Measurements from ENCODE around the gene PALLD.

Gene PALLD

DNA sequence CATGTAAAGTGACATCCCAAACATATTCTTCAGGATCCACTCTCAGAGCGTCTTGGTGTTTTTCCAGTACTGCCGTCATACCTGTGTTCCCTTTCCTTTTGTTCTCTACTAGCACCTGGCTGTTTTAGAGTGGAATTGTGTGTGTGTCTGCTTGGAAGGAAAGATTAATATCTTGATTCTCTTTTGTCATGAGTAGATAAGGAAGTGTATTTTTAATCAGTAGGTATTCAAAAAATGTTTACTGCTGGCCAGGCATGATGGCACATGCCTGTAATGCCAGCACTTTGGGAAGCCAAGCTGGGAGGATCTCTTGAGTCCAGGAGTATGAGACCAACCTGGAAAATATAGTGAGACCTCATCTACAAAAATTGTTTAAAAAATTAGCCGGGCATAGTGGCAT lies 314.4 kb downstream of the PALLD start:
- DNase-seq, result no peak

GRCh38 chr4:168811786-168812651 lies 315.2 kb downstream of the PALLD start:
- no peak for DNase-seq

DNA sequence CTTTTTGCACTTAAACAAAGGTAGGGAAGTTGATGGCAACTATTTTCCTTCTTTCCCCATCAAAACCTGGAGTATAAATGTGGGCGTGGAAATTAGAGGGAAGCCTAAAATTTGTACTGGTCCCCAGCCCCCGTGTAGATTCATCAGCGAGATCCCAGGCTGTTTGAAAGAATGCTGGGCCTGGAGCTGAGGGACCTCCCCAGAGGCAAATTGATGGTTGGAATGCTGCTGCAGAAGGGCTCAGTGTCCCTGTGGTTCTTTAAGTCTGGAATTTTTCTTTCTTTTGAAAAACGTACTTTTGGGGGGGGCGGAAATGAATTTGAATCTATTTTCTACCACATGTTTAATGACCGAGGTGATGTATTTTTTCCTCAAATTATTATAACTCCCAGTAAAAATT lies 316.0 kb downstream of the PALLD start:
- DNase-seq, result no peak

DNA sequence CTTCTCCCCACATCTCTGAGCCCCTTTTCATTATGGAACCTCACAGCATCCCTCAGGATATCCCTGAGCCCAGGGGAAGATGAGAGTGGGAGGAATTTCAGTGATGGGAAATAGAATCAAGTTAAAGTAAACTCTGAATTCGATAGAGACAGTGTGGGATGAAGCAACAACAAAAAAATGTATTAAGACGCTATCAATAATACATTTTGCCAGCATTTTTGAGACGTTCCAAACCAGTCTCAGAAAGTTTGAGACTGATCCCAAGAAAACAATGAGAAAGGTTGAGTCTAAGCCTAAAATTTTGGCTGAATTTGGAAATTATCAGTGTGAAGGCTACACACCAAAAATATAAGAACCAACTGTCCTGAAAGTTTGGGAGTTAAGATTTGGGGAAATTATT lies 317.0 kb downstream of the PALLD start:
- DNase-seq, result no peak

DNA sequence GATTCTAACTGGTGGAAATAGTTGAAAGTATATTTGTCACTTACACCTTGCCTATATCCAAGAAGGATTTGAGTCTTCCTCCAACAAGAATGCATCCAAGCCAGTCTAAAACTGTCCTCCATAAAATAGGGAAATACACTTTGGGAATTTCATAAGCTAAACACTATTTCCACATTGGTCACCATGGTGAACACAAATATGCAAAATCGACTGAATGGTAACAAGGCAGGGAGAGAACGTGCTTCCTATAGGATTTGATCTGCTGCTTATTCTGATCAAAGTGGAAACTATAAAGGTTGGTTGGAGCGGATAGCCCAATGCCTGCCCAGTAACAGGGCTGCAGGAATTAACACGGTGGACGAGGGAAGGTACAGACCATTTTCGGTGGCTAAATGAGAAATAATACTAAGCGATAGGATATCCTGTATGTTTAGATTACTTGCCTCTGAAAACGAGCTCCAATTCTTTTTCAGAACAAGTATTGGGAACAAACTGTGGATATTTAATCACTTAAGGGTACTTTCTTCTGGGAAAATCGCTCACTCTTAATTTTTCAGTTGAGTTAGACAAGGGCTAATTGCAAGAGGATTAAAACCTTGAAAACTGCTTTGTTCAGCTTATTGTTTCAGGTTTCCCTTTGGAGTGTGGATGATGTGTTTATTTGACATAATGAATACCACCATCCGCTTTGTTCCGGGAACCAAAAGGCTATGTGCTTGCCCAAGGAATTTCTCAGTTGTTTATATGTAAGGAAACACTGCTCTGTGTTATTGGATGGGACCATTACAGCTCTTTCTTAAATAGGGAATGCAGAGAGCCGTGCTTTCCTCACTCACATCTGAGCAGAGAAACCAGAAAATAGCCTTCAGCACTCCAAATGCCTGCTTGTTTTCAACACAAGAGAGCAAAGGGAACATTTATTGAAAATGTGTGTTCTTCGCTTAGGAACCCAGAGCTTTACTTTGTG lies 318.8 kb downstream of the PALLD start:
- DNase-seq, result no peak

DNA sequence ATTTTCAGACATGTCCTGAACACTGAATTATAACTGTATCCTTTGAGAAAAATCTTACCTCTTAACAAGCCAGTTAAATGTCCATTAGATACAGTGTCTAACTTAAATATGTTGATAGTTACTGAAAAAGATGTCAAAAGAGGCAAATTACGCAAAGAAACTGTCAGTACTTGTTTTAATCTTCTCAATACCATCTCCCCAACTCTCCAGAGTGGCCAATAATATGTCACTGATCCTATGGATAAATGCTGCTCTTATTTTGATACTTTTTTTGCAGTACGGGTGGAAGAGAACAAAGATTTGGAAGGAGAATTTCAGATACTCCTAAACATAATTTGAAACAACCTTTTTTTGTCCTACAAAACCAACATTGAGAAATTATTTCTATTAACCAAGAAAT lies 320.5 kb downstream of the PALLD start:
- no peak for DNase-seq

- DNase-seq, result no peak
These were observed 325.6 kb downstream of the PALLD start for GRCh38 chr4:168822481-168822880.

DNA sequence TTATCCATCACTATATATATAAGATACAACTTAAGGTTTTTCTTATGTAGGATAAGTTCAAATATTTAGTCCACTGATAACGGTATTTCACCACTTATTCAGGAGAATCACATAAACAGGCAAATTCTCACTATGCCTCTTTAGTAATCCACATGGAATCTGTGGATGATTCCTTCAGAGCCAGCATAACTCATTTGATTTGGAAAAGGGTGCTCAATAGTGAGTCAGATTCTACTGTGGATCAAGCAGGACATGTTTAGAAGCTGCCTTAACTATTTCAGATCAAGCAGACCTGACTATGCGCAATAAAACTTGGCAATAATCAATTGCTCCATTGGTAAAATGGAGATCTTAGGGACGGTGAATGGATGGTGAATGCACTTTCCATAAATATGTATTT lies 329.1 kb downstream of the PALLD start:
- DNase-seq, result no peak

GRCh38 chr4:168826620-168827019 lies 329.8 kb downstream of the PALLD start:
- DNase-seq, result no peak

DNA sequence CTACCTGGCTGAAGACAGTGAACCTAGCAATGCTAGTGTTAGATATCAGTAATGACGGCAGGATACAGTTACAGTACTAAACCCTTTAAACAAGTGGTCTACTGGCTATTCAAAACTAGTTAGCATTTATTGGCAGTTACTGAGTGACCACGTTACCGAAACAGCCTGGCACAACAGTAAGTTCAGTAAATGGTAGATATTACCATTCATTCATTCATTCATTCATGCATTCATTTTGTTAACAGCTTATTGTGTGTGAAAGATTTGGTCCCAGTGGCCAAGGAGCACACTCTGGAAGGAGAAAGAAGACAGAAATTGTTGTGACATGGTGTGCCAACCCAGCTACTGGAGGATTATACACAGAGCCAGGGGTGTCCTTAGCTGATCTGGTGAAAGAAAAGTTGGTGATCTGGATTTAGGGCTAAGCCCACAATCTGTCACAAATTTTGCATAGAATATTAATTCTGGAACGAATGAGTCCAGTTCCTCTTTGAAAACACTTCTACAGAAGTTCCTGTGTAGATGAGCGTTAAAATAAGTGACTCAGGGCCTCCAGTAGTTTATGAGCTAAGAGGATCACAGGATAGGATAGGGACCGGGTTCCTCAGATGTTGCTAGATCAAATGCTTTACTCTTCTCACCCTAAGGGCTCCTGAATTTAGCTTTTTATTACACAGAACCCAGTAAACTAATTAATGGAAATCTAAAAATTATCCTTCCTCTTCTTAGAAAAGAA lies 334.1 kb downstream of the PALLD start:
- DNase-seq, result no peak

DNA sequence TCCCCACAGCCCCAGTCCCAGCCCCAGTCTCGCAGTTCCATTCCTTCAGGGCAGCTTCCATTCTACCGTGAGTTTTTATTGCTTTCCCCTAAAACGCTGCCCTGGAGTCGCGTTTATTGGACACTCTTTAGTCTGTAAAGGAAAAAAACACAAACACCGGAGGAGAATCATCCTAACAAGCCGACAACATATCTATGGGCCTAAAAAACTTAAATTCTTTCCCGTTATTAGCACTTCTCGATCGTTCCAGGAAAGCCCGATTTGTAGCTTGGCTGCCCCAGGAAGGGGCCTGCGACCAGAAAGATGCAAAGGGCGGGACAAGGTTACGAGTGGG lies 334.7 kb downstream of the PALLD start:
- DNase-seq, result no peak

- peak; percentile 2 to 24 (median 10) for DNase-seq
These were observed 335.3 kb downstream of the PALLD start for GRCh38 chr4:168831919-168832762.

GRCh38 chr4:168832763-168833575 lies 336.1 kb downstream of the PALLD start:
- DNase-seq, result peak in 1 of 4 experiments; percentile 0

DNA sequence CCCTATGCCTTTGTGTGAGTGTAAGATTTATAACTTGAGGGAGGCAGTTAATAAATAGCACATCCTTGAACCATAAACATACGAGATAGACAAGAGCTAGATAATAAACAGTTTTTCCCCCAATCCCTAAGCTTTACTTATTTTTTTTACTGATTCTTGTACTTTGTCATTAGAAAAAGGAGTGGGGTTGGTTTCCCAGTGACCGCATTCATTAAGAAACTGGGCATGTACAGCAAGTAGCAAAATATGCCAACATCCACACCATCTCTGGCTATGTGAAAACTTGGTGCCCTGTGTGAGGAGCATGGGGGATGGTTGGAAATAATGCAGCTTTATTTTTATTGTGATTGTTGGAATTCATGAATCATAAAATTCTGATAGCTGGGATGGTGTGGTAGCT lies 337.0 kb downstream of the PALLD start:
- no peak for DNase-seq

- no peak for DNase-seq
These were observed 339.1 kb downstream of the PALLD start for GRCh38 chr4:168835880-168836454.

- DNase-seq, result no peak
These were observed 339.6 kb downstream of the PALLD start for GRCh38 chr4:168836490-168836889.

- no peak for DNase-seq
These were observed 341.1 kb downstream of the PALLD start for GRCh38 chr4:168837922-168838321.

GRCh38 chr4:168839758-168840391 lies 343.0 kb downstream of the PALLD start:
- no peak for DNase-seq

DNA sequence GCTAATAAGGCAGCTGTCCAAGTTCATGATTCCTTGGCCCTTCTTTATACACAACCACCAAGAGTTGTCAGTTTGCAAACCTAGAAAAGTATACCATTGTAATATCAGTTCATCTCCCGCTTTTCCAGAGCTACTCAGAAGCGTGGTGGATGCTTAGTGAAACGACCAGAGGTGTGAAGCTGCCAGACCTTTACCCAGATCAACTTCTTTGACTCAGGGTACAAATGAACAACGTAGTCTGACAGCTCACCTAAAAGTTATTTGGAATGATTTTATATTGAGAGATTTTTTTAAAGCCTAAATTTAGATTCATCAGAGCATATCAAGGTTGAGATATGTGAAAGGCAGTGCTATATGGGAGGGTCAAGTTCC lies 343.5 kb downstream of the PALLD start:
- DNase-seq, result no peak

DNA sequence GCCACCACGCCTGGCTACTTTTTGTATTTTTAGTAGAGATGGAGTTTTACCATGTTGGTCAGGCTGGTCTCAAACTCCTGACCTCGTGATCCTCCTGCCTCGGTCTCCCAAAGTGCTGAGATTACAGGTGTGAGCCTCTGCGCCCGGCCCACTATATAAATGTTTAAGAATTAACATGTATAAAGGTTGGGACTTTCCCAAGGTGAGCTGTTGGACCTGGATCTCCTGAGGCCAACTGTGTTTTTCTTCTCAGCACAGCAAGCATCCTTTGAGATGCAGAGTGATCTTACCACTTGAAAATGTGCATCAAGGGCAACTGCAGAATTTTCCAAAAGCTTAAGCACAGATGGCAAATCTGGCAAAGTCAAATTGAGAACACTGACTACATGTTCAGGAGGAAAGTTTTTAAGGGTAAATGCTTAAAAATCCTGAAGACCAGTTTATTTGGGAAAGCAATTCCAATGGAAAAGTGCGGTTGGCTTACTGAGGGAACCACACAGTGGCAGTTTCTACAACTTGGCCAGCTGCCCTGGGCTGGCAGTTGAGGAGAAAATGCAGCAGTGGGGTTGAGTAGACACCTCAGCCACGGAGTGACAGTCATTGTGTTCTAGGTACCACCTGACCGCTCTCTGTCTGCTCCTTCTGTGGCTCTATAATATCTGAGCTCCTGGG lies 344.3 kb downstream of the PALLD start:
- DNase-seq, result no peak
